Measurements from ENCODE around the gene SOX21. TPM values are rescaled to one million over a fixed set of nuclear protein-coding genes. Genes with fewer than 3 reads are reported as not detected.

The SOX21 gene
- total RNA-seq, 1 donor from 2014 or later, result not detected

Other genes with a start within 250 kb of the SOX21 start
- gene DCT, start 232.9 kb downstream of the SOX21 start, total RNA-seq, result 0.32 TPM
- 5.2 TPM for gene TGDS, start 116.4 kb downstream of the SOX21 start, total RNA-seq
- 5.7 TPM for gene GPR180, start 110.7 kb downstream of the SOX21 start, total RNA-seq

All from Right ventricle myocardium inferior (tissue), 1 donor.